Keratinocyte (primary cell): ENCODE results near the gene SPATS2.

Experiments used
- EZH2 ChIP-seq: IDR thresholded peaks from one replicate; pipeline ENCODE4 v1.6.1; 2012; ENCODE audit warnings: inconsistent platforms, mild to moderate bottlenecking, low read length, moderate library complexity
- TF ChIP-seq, protein P1 (sequence below), 3 experiments: IDR thresholded peaks in 1 of 3; conservative IDR thresholded peaks in 1 of 3; optimal IDR thresholded peaks in 1 of 3; 2 replicates in 2 of 3; 3 replicates in 1 of 3; pipeline versions ENCODE3 to v1.5.1; 2011; ENCODE audit warnings: low read length in 3 of 3, mild to moderate bottlenecking in 3 of 3, moderate library complexity in 2 of 3, control low read depth in 1 of 3, inconsistent platforms in 1 of 3; ENCODE audit not compliant: insufficient read depth in 2 of 3; ENCODE audit errors: extremely low read depth in 1 of 3

DNA sequence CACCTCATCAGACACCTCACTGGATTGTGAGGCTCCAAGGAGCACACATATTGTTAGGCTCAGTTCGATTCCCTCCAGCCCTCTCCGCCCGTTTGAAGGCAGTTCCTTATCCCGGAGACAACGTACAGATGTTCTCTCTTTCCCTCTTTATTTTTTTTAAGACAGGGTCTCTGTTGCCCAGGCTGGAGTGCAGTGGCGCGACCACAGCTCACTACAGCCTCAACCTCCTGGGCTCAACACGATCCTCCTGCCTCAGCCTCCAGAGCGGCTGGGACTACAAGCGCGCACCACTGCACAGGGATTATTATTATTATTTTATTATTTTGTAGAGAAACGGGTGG, 44.9 kb upstream of the SPATS2 start:
- TF ChIP-seq, protein P1, sequence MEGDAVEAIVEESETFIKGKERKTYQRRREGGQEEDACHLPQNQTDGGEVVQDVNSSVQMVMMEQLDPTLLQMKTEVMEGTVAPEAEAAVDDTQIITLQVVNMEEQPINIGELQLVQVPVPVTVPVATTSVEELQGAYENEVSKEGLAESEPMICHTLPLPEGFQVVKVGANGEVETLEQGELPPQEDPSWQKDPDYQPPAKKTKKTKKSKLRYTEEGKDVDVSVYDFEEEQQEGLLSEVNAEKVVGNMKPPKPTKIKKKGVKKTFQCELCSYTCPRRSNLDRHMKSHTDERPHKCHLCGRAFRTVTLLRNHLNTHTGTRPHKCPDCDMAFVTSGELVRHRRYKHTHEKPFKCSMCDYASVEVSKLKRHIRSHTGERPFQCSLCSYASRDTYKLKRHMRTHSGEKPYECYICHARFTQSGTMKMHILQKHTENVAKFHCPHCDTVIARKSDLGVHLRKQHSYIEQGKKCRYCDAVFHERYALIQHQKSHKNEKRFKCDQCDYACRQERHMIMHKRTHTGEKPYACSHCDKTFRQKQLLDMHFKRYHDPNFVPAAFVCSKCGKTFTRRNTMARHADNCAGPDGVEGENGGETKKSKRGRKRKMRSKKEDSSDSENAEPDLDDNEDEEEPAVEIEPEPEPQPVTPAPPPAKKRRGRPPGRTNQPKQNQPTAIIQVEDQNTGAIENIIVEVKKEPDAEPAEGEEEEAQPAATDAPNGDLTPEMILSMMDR (optimal IDR thresholded peaks at IDR 0.05 in 1 of 3, IDR thresholded peaks at IDR 0.05 in 1 of 3, conservative IDR thresholded peaks at IDR 0.05 in 1 of 3; ENCODE audit: extremely low read depth in 1 of 3, insufficient read depth in 2 of 3, low read length in 3 of 3): no peak
- TF ChIP-seq EZH2: no peak
